B cell (primary cell): ENCODE results near the gene RPS21. TPM values are rescaled to one million over a fixed set of nuclear protein-coding genes. Genes with fewer than 3 reads are reported as not detected.

Source experiments
- ATAC-seq: fragments of 200-7000 bp; cut with Tn5 transposase; one replicate; pipeline ENCODE4 v1.10.0; 2021; ENCODE audit warnings: low read depth, mild to moderate bottlenecking, moderate number of reproducible peaks, moderate library complexity
- CTCF ChIA-PET: fragments of 350-600 bp; sonication (Branson Sonifier 250); formaldehyde crosslinking; loops from one replicate; lab custom pipeline; 2021; ENCODE audit warnings: antibody characterized with exemption, inconsistent platforms; lab: Charles Lee
- POLR2A ChIA-PET: fragments of 350-600 bp; sonication (Branson Sonifier 250); formaldehyde crosslinking; loops from one replicate; lab custom pipeline; 2021; ENCODE audit warnings: antibody characterized with exemption; lab: Charles Lee
- DNase-seq: peaks from one replicate; pipeline ENCODE4 v3.0.0; 2013
- H2AFZ ChIP-seq: 2 replicates; pipeline ENCODE4 v1.6.1; 2012; ENCODE audit warnings: mild to moderate bottlenecking, low read depth, low read length; ENCODE audit not compliant: insufficient read depth, poor library complexity, severe bottlenecking
- H3K27ac ChIP-seq, 2 donors: 1 replicate in 1 of 2; 2 replicates in 1 of 2; pipeline ENCODE4 v1.5.1; 2012 to 2013; ENCODE audit warnings: low read length in 2 of 2, mild to moderate bottlenecking in 2 of 2, moderate library complexity in 1 of 2
- H3K27me3 ChIP-seq, 4 experiments: fragments of 200-600 bp in 1 of 4; sonication (generic) in 1 of 4; replicated peaks in 1 of 4; 1 replicate in 2 of 4; 2 replicates in 2 of 4; pipeline versions ENCODE4 v1.6.1 to v1.7.0; 2013 to 2016; ENCODE audit warnings: low read length in 3 of 4, mild to moderate bottlenecking in 2 of 4, mixed read lengths in 1 of 4, moderate library complexity in 1 of 4; ENCODE audit not compliant: insufficient read depth in 4 of 4, control insufficient read depth in 3 of 4; ENCODE audit errors: control extremely low read depth in 1 of 4
- H3K36me3 ChIP-seq, 2 experiments: replicated peaks in 1 of 2; 1 replicate in 1 of 2; 2 replicates in 1 of 2; pipeline versions ENCODE4 v1.6.1 to v1.7.1; 2013; ENCODE audit warnings: low read length in 1 of 2; ENCODE audit not compliant: insufficient read depth in 2 of 2, control insufficient read depth in 1 of 2; ENCODE audit errors: control extremely low read depth in 1 of 2, extremely low read depth in 1 of 2
- H3K4me1 ChIP-seq, 2 donors: fragments of 200-600 bp in 1 of 2; sonication (generic) in 1 of 2; 1 replicate in 1 of 2; 2 replicates in 1 of 2; pipeline versions ENCODE4 v1.5.1 to v1.6.1; 2013 to 2017; ENCODE audit warnings: low read length in 2 of 2; ENCODE audit not compliant: control insufficient read depth in 2 of 2, insufficient read depth in 2 of 2
- H3K4me2 ChIP-seq: replicated peaks from 2 replicates; pipeline ENCODE3; 2012; ENCODE audit warnings: mild to moderate bottlenecking, low read depth, low read length; ENCODE audit not compliant: poor library complexity, severe bottlenecking
- H3K4me3 ChIP-seq, 5 experiments: fragments of 200-600 bp in 1 of 5; sonication (generic) in 1 of 5; 1 replicate in 3 of 5; 2 replicates in 2 of 5; pipeline versions ENCODE4 v1.5.1 to v1.7.0; 2011 to 2016; ENCODE audit warnings: low read length in 4 of 5, mild to moderate bottlenecking in 4 of 5, low read depth in 2 of 5, control low read depth in 1 of 5, moderate library complexity in 1 of 5; ENCODE audit not compliant: insufficient read depth in 1 of 5; ENCODE audit errors: control extremely low read depth in 1 of 5, extremely low read depth in 1 of 5
- H3K79me2 ChIP-seq: fragments of 200-600 bp; sonication (generic); one replicate; pipeline ENCODE4 v1.6.0; 2016; ENCODE audit warnings: low read length; ENCODE audit not compliant: control insufficient read depth, insufficient read depth
- H3K9ac ChIP-seq: fragments of 200-600 bp; sonication (generic); 2 replicates; pipeline ENCODE4 v1.6.1; 2017; ENCODE audit warnings: mild to moderate bottlenecking, low read length, moderate library complexity
- H3K9me3 ChIP-seq, 3 donors: one replicate each; pipeline versions ENCODE4 v1.6.1 to v1.7.1; 2013; ENCODE audit warnings: low read length in 2 of 3; ENCODE audit not compliant: control insufficient read depth in 2 of 3, insufficient read depth in 1 of 3; ENCODE audit errors: control extremely low read depth in 1 of 3
- H4K20me1 ChIP-seq: 2 replicates; pipeline ENCODE4 v1.6.0; 2012; ENCODE audit warnings: mild to moderate bottlenecking, low read length; ENCODE audit not compliant: insufficient read depth, control insufficient read depth, poor library complexity, severe bottlenecking
- H3K27ac Mint-ChIP-seq: one replicate; pipeline ENCODE4 v1.8.0; 2021; ENCODE audit warnings: mixed read lengths
- H3K27me3 Mint-ChIP-seq: one replicate; pipeline ENCODE4 v1.8.0; 2021; ENCODE audit warnings: mixed read lengths
- H3K4me1 Mint-ChIP-seq: one replicate; pipeline ENCODE4 v1.8.0; 2021; ENCODE audit warnings: mixed read lengths
- H3K4me3 Mint-ChIP-seq: one replicate; pipeline ENCODE4 v1.8.0; 2021; ENCODE audit warnings: mixed read lengths
- H3K9me3 Mint-ChIP-seq: one replicate; pipeline ENCODE4 v1.8.0; 2022; ENCODE audit warnings: mixed read lengths; ENCODE audit not compliant: insufficient read depth
- EZH2 ChIP-seq: IDR thresholded peaks from 2 replicates; pipeline ENCODE4 v1.6.1; 2012; ENCODE audit warnings: borderline replicate concordance, low read depth, mild to moderate bottlenecking, moderate library complexity, low read length; ENCODE audit not compliant: insufficient read depth, poor library complexity, severe bottlenecking
- WGBS: methylation state at CpG from one replicate; pipeline ENCODE4 v1.1.5; 2013; ENCODE audit warnings: missing lambda C conversion rate; ENCODE audit not compliant: insufficient coverage; 5-methylcytosine and 5-hydroxymethylcytosine counted together
- intact Hi-C: fragments of 100-400 bp; cut with micrococcal nuclease; formaldehyde crosslinking; loops from one replicate; pipeline ENCODE4 v1.10.0; 2022
- polyA plus RNA-seq: library from polyadenylated mRNA; depleted of rRNA; stranded (reverse); fragments of >200 nt; gene quantifications from 2 replicates; pipeline ENCODE4 v1.2.3, GENCODE V29; 2012
- total RNA-seq, 2 donors: library from RNA; stranded (reverse); fragments of 120-200 nt in 1 of 2; gene quantifications; 1 replicate in 1 of 2; 2 replicates in 1 of 2; pipeline versions ENCODE4 v1.2.3 to v1.2.4, GENCODE V29; 2013 to 2022
- TF ChIP-seq, protein P1 (sequence below): fragments of 200-600 bp; IDR thresholded peaks from one replicate; pipeline ENCODE4 v1.8.0; 2022; ENCODE audit warnings: antibody characterized with exemption, mild to moderate bottlenecking

RPS21 gene
- total and polyA plus RNA-seq, 2 donors (not counting 1 experiment from before 2014, with no cell fraction given): 2,653 to 9,603 TPM

DNA sequence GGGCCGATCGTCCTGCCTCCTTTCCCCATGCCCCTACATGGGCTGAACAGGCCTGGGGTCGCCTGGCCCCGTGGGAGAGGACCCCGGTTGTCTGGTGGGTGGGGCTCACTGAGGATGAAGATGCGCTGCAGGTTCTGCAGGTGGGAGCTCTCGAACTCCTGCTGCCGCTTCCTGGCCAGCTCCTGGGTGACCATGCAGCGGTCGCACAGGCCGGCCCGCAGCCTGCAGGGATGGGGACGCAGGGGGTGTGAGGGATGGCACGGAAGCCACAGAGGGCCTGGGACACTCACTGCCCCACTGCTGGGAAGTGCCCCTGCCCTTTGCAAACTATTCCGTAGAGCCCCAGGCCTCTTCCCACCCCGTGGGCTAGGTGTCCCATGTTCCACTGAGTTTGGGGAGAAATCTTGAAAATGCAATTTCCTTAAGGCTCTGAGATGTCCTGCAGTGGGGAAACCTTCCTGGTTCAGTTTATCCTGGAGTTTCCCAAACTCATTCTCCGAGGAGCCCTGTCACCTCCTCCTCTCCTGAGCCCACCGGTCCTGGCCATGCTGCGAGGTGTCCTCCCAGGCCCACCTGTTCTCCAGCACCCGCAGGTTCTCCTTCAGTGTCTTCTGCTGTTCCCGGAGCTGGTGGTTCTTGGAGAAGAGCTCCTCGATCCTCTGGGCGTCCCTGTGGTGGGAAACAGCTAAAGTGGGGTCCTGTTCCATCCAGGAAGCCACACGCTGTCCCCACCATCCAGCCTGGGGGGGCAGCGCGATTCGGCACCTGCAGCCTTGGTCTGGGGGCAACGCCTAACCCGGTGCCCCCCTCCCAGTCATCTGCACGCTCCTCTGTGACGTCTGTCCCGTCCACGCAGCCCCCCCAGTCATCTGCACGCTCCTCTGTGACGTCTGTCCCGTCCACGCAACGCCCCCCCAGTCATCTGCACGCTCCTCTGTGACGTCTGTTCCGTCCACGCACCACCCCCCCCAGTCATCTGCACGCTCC lies 30.0 kb downstream of the RPS21 start:
- H3K4me2 ChIP-seq: no peak overlapping the region
- TF ChIP-seq EZH2: no peak
- TF ChIP-seq, protein P1, sequence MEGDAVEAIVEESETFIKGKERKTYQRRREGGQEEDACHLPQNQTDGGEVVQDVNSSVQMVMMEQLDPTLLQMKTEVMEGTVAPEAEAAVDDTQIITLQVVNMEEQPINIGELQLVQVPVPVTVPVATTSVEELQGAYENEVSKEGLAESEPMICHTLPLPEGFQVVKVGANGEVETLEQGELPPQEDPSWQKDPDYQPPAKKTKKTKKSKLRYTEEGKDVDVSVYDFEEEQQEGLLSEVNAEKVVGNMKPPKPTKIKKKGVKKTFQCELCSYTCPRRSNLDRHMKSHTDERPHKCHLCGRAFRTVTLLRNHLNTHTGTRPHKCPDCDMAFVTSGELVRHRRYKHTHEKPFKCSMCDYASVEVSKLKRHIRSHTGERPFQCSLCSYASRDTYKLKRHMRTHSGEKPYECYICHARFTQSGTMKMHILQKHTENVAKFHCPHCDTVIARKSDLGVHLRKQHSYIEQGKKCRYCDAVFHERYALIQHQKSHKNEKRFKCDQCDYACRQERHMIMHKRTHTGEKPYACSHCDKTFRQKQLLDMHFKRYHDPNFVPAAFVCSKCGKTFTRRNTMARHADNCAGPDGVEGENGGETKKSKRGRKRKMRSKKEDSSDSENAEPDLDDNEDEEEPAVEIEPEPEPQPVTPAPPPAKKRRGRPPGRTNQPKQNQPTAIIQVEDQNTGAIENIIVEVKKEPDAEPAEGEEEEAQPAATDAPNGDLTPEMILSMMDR: no peak
- WGBS: 86% methylated on average over 29 of the region's 43 CpGs
- Mint-ChIP-seq H3K4me1 (no peaks in the 10 kb centered on the region), H3K27ac (no peak overlapping the region), H3K4me3 (no peak overlapping the region), H3K9me3 (no peaks in the 10 kb centered on the region), H3K27me3 (no peaks in the 10 kb centered on the region)
- ATAC-seq: no peak
- H3K4me3 ChIP-seq: no peak overlapping the region
- peaks cover 0 to 8% (median 0%) of the 10 kb centered on the region in 4 experiments for H3K27me3 ChIP-seq
- intact Hi-C loops: no loop called here
- no peaks in the 10 kb centered on the region for H3K79me2 ChIP-seq
- H4K20me1 ChIP-seq: no peaks in the 10 kb centered on the region
- no peak overlapping the region for H2AFZ ChIP-seq
- ChIA-PET CTCF (no interaction called here), POLR2A (no interaction called here)
- peaks cover 0 to 8% (median 0%) of the 10 kb centered on the region in 3 donors for H3K9me3 ChIP-seq
- H3K4me1 ChIP-seq: no peaks in the 10 kb centered on the region
- no peaks in the 10 kb centered on the region for H3K36me3 ChIP-seq
- H3K27ac ChIP-seq: no peak overlapping the region
- no peak overlapping the region for H3K9ac ChIP-seq
- DNase-seq: no peak
